22Rv1 (cell line): Measurements from ENCODE around the gene NXPH1.

ENCODE experiments used
- ZFX ChIP-seq: fragments of 450-650 bp; IDR thresholded peaks from 2 replicates; pipeline ENCODE4 v1.6.1; 2017; ENCODE audit warnings: antibody characterized with exemption, borderline replicate concordance
- TF ChIP-seq, protein P1 (sequence below): fragments of 450-650 bp; IDR thresholded peaks from 2 replicates; pipeline ENCODE4 v1.5.1; 2017; ENCODE audit warnings: mild to moderate bottlenecking

DNA sequence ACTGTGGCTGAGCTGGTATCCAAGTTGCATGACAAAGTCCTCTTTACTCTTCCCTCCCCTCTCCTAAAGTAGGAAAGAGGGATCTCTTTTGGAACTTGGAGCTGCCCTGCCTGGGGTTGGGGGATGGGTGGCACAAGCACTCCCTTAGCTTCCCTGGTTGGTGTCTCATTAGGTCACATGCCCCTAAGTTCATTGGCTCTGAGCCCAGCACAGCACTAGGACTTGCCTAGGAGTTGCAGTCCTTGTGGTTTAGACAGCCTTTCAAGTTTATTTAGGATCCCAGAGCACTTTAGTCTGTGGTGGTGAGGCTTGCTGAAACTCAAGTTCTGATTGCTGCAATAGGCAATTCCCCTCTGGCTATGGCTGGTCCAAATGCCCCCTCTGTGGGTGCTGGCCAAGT, 281.4 kb downstream of the NXPH1 start:
- TF ChIP-seq, protein P1, sequence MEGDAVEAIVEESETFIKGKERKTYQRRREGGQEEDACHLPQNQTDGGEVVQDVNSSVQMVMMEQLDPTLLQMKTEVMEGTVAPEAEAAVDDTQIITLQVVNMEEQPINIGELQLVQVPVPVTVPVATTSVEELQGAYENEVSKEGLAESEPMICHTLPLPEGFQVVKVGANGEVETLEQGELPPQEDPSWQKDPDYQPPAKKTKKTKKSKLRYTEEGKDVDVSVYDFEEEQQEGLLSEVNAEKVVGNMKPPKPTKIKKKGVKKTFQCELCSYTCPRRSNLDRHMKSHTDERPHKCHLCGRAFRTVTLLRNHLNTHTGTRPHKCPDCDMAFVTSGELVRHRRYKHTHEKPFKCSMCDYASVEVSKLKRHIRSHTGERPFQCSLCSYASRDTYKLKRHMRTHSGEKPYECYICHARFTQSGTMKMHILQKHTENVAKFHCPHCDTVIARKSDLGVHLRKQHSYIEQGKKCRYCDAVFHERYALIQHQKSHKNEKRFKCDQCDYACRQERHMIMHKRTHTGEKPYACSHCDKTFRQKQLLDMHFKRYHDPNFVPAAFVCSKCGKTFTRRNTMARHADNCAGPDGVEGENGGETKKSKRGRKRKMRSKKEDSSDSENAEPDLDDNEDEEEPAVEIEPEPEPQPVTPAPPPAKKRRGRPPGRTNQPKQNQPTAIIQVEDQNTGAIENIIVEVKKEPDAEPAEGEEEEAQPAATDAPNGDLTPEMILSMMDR, result no peak
- no peak for TF ChIP-seq ZFX
